ENCODE results near the gene MAZ. TPM values are rescaled to one million over a fixed set of nuclear protein-coding genes. Genes with fewer than 3 reads are reported as not detected.

Gene MAZ
- total and polyA plus RNA-seq, 2 donors (not counting 3 experiments of a cell fraction or from before 2014, with no cell fraction given) = 165 to 311 TPM

- Histone ChIP-seq H3K9me1 (replicated peaks; ENCODE audit: control insufficient read depth, extremely low read depth, insufficient read depth, low read length) (no peaks in the 10 kb centered on the region), H3K27ac (ENCODE audit: insufficient read depth, low read depth, low read length) (no peak overlapping the region), H2AFZ (ENCODE audit: low read depth, low read length) (no peak overlapping the region), H3K4me3 (replicated peaks in 1 of 3; ENCODE audit: insufficient read depth in 1 of 3, low read depth in 1 of 3, low read length in 3 of 3) (no peak overlapping the region), H3K4me1 (ENCODE audit: control insufficient read depth, extremely low read depth, insufficient read depth, low read length) (peaks cover 21% of the 10 kb centered on the region), H3K36me3 (ENCODE audit: control insufficient read depth in 2 of 2, extremely low read depth in 1 of 2, insufficient read depth in 2 of 2, low read length in 2 of 2) (peaks cover 0 to 4% of the 10 kb centered on the region in 2 experiments), H3K4me2 (ENCODE audit: insufficient read depth, low read length) (no peak overlapping the region), H3K79me2 (ENCODE audit: control insufficient read depth, insufficient read depth, low read length) (peaks cover 65% of the 10 kb centered on the region), H3K9me3 (replicated peaks; ENCODE audit: control insufficient read depth, insufficient read depth, low read length) (no peaks in the 10 kb centered on the region), H3K27me3 (ENCODE audit: control insufficient read depth in 2 of 2, insufficient read depth in 2 of 2, low read length in 2 of 2) (no peaks in the 10 kb centered on the region), H4K20me1 (replicated peaks; ENCODE audit: control insufficient read depth, extremely low read depth, insufficient read depth, low read length) (no peaks in the 10 kb centered on the region), H3K9ac (replicated peaks; ENCODE audit: extremely low read depth, insufficient read depth, low read length) (no peak overlapping the region)
- no peak for DNase-seq (ENCODE audit: low read depth, low spot score)
- ChIA-PET CTCF (interaction anchor here (2.2 to 6.3 kb wide), 2 partner anchors 10 to 54 kb away, joined by 5 to 34 read pairs; no protein-coding TSS in a partner anchor), POLR2A (no interaction called here)
- FAIRE-seq = no peak
- TF ChIP-seq CTCF (IDR thresholded peaks at IDR 0.05; ENCODE audit: extremely low read depth in 1 of 2, insufficient read depth in 1 of 2, low read depth in 1 of 2, low read length in 2 of 2) (no peak), FOS (IDR thresholded peaks at IDR 0.05; ENCODE audit: borderline replicate concordance, insufficient read depth, low read length) (no peak), POLR2A (IDR thresholded peaks at IDR 0.05; ENCODE audit: low read depth, low read length) (no peak), MYC (IDR thresholded peaks at IDR 0.05; ENCODE audit: low read depth, low read length) (no peak), POLR2AphosphoS5 (IDR thresholded peaks at IDR 0.05; ENCODE audit: insufficient read depth, low read depth, low read length) (no peak), EZH2 (IDR thresholded peaks at IDR 0.05; ENCODE audit: borderline replicate concordance, low read depth, low read length, severe bottlenecking) (no peak), MAX (IDR thresholded peaks at IDR 0.05; ENCODE audit: insufficient read depth, insufficient read length) (no peak), JUN (IDR thresholded peaks at IDR 0.05; ENCODE audit: borderline replicate concordance, insufficient read depth, insufficient read length, low read depth) (no peak), GATA2 (IDR thresholded peaks at IDR 0.05; ENCODE audit: insufficient read depth, insufficient read length, low read depth, low read length) (no peak)
- dilution Hi-C loops (cut with MboI; ENCODE audit: extremely low pct_ligation_motif_present, low sequenced_read_pairs) (no loop called here), intact Hi-C loops (cut with micrococcal nuclease) (loop anchor here (5.0 kb wide), 1 partner anchor 183 kb away; no protein-coding TSS in a partner anchor)
- BruUV-seq (replicated peaks) = no TSS peak
Measured at GRCh38 chr16:29794231-29794710, 12.1 kb upstream of the MAZ start.

Measured in endothelial cell of umbilical vein (primary cell).